HG03565 (cell line): ENCODE data around the gene STARD5.

Experiments
- ATAC-seq: cut with Tn5 transposase; IDR thresholded peaks from one replicate; pipeline ENCODE4 v1.9.1; 2021; ENCODE audit warnings: mild to moderate bottlenecking, moderate library complexity; ENCODE audit not compliant: unreplicated experiment

Gene STARD5

DNA sequence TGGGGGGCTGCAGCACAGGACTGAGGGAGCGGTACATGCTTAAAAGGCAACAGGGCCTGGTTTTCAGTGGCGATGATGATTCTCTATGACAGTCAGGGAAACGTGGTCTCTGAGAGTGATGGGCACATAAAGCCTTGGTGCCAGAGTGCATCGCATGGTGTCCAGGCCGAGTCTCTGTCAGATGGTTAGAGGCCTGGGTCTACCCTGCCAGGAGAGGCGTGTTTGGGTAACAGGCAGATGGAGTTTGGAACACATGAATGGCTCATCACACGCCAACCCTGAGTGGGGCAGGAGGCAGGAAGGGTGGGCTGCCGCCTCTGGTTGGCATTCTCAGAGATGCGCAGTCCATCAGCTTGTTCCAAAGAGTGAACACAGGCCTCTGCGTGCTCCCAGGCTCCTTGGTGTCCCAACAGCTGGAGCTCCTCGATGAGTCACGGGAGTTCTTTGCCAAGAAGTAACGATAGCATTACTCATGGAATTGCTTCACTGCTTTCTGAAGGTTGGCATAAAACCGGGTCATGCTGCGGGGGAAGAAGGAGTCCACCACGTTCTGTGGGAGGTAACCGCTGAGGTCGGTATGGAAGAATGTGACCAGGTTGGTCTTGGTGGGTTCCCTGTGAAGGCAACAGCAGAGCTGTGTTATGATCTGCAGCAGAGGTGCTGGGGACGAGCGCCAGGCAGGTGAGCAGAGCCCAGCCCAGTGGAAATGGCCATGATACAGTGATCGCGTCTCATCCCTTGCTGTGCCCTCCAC is 11.0 kb downstream of the STARD5 start:
- ATAC-seq = no peak

DNA sequence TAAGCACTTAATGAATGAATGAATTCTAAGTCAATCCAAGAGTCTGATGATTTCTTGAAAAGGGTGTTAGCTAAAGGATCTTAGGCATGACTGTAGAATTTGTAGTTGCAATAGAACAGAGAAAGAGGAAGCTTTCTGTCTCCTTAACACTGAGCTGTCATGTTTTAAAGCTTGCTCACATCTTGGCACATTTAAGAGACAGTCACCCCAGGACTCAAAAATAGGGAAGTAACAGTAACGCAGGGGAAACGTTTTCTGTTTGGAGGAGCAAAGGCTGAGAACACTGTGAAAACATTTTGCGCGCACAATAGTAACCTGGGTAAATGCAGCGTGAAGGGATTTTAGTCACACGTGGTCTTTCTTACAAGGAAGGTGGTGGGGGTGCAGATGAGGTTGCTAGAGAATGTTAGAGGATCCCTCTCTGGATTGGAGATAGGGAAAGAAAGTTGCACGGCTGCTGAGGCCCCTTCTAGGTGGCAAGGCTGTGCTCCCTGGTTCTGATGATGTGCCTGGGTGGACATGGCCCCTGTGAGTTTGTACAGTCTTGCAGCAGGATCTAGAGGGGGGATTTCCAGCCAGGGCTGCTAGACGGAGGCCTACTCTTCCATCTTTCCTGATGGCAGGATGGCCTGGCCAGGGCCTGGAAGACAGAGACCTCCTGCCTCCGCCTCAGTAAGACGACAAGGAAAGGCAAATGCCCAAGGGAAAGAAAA is 12.0 kb downstream of the STARD5 start:
- peak; percentile 45 for ATAC-seq

DNA sequence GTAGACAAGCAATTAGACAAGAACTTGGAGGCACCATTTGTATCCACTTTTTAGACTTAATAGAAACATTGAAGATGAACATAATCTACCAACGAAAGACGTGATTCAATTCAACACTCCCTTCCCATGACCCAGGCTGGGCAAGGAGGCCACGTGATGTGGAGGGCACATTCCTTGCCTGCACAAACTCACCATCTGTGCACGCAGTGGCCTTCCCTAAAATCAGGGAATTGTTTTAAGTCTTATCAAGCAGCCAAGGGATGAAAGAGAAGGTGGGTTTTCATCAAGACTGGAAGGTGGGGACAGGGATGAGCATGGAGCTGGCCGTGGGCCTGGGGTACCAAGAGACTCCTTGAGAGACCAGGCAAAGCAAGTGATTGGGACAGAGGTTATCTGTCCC is 13.5 kb downstream of the STARD5 start:
- ATAC-seq = no peak

DNA sequence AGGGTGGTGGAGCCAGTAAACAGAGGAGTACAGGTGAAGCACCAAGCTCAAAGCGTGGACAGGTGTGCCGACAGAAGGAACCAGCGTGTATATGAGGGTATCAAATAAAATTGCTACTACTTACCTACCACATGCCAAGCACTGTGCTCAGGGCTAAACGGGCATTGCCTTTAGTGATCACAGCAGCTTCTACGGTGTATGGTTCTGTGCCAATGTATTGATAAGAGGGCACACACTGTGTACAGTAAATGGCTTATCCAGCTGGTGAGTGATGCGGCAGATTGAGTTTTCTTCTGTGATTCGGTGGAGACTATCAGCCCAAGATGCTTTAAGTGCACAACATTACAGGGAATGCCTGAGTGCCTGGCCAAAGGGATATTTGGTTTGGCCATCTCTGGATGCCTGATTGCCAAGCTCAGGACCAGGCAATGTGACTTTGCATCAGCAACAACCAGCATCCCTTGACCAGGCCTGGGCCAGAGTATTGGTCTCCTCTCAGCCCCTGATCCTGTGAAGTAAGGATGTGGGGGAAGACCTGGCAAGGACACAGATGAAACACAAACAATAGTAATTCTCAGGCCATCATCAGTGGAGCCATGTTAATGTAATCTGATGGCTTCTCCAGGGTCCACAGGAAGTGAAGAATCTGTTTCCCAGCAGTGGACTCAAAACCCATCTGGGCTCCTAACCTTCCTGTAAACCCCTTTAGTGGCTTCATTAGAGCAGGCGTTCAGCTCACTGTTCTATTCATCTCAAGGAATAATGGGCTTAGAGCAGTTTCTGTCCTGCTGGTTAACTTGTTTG is 14.1 kb downstream of the STARD5 start:
- no peak for ATAC-seq

DNA sequence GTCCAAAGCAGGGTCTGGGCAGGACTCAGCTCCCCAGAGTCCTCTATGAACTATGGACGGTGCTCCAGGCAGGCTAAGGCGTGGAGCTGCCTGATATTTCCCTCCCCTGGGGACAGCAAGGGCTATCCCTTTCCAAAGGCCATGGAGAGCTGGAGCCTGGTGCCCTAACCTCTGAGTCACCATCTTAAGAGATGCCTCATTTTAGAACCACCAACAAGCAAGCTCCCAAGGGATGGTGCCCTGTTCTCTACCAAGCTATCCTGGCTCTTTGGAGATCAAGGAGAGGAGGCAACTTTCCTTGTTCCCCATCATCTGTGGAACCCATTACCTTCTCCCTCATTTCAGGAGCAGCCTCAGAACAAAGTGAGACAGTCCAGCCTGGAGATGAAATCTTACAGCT is 15.7 kb downstream of the STARD5 start:
- ATAC-seq = no peak

DNA sequence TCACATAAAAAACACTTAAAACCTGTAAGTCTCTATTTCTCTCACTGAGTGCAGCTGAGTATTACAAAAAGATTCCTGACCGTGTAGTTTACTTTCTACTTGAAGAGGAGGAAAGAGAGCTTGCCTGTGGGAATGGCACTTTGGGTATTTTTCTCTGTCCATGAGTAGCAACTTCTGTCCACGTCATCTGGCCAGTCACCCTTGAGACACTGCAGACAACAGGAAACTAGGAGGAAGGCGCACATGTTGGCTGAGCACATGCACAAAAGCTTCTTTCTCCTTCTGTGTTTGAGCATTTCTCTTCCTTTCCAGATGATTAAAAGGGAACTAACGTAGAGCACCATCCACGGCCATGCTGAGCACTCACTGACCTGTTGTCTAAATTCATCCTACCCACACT is 19.7 kb downstream of the STARD5 start:
- no peak for ATAC-seq

DNA sequence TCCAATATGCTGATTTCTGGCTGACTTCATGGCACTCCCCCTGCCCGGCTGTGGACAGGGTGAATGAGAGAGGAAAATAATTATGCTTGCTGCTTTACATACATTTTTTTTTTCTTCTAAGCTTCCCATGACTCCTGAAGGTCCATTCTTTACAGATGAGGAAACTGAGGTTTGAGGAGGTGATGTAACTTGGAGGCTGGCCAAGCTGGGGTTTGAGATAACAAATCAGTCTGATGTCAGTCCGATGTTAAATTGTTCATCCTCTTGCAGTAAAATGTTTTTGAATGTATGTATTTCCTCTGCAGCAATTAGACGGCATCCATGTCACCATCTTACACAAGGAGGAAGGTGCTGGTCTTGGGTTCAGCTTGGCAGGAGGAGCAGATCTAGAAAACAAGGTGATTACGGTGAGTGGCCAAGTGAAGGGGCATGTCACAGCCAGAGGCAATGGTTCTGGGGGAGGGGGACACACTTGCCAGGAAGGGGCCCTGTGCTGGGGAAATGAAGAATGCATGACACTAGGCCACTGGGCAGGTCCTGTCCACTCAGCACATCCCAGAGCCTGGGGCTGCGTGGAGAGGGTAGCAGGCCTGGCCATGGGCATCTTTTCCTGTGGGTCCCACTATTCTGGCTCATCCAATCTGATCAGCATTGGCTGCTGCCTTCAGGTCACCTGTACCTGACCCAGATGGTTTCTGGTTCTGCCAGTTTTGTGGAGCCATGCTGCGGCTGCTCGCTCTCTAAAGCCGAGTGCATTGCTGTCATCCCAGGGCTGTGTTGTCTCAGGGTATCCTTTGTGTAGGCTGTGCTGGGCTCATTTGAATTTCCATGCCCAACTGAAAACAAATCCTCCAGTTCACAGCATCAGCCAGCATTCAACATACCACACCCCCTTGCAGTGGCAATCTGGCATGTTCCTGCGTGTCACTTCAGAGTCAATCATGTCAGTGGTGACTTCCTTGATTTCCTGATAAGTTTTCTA is 20.4 kb downstream of the STARD5 start:
- ATAC-seq = no peak

DNA sequence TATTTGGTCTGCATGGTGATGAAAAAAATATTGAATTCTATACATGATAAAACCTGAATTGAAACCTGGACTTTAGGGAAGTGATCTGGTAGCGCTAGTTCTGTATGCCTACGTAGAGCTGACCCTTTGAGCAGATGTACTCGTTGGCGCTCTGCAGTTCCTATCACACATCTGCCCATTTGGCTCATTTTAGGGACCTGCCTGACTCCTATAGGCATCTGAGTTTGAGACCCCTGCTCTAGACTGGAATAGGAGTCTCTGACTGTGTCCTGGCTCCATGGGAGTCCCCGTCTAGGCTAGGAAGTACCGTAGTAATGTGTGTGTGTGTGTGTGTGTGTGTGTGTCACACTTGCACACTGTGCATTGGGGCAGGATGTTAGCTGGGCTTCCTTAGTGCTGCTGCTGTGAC is 21.2 kb downstream of the STARD5 start:
- ATAC-seq = no peak

DNA sequence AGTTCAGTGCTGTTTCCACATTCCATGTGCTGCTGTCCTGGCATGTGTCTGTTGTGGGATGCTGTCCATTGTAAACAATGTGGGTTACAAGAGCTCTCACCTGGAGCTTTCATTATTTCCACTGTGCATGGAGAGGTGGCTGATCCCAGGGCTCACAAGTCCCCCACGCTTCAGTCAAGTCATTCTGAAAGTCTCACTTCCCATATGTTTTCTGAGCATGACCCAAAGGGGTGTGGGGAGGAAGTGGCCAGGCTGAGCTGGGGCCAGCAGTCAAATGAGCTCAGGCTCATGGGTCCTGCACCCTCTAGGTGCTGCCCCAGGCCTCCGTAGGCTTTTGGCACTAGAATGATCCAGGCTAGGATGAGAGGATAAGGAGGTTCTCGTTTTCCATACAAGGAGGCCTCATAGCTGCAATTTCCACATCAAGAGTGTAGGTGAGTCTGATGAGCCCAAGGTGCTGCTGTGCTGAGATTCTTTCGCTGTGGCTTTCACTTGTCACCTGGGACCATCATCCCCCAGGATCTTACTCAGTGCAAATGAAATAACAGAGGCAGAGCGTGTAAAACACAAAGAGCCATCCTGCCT is 22.0 kb downstream of the STARD5 start:
- peak; percentile 75 for ATAC-seq

DNA sequence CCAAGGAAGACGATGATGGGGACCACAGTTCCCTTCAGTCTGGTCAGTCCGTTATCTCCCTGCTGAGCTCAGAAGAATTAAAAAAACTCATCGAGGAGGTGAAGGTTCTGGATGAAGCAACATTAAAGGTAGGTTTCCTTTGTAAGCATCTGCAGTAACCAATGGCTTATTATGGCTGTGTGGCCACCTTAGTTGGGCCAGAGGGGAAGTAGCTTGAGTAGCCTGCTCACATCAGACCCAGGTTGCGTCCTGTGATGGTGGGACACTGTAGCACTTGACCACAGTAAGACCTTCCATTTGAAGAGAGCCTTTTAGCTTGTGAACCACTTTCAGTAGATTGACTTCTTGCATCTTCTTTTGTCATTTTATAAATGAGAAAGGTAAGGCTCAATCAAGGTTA is 22.6 kb downstream of the STARD5 start:
- no peak for ATAC-seq

DNA sequence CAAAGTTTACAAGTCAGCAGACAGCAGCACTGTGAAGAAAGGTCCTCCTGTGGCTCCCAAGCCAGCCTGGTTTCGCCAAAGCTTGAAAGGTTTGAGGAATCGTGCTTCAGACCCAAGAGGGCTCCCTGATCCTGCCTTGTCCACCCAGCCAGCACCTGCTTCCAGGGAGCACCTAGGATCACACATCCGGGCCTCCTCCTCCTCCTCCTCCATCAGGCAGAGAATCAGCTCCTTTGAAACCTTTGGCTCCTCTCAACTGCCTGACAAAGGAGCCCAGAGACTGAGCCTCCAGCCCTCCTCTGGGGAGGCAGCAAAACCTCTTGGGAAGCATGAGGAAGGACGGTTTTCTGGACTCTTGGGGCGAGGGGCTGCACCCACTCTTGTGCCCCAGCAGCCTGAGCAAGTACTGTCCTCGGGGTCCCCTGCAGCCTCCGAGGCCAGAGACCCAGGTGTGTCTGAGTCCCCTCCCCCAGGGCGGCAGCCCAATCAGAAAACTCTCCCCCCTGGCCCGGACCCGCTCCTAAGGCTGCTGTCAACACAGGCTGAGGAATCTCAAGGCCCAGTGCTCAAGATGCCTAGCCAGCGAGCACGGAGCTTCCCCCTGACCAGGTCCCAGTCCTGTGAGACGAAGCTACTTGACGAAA is 24.2 kb downstream of the STARD5 start:
- no peak for ATAC-seq

DNA sequence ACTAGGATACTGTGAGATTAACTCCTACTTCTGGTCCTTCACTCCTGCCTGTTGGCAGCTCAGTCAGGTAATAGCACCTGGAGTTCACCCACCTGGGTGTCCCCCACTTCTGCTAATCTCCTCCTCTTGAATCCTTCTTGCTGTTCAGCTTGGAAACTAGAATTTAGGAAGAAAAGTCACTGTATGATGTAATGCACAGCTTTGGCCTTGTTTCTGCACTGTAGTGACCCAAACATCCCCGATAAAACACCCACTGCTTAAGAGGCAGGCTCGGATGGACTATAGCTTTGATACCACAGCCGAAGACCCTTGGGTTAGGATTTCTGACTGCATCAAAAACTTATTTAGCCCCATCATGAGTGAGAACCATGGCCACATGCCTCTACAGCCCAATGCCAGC is 24.8 kb downstream of the STARD5 start:
- no peak for ATAC-seq

DNA sequence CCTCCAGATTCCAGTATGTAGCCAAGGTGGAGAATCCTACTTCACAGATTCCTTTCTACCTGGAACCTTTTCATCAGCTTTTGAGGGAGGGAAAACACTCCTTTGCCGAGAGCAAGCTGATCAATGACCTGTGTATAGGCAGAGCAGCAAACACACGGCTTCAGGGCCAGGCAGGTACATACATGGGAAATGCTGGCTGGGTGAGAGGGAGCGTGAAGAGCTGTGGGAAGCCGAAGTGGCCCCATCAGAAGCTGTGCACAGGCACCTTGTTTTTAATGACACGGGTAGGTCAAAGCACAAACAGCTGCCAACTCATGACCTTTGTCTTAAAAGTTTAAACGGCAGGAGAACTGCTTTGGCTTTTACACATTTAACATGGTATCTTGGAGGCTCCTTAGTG is 25.3 kb downstream of the STARD5 start:
- ATAC-seq = no peak

DNA sequence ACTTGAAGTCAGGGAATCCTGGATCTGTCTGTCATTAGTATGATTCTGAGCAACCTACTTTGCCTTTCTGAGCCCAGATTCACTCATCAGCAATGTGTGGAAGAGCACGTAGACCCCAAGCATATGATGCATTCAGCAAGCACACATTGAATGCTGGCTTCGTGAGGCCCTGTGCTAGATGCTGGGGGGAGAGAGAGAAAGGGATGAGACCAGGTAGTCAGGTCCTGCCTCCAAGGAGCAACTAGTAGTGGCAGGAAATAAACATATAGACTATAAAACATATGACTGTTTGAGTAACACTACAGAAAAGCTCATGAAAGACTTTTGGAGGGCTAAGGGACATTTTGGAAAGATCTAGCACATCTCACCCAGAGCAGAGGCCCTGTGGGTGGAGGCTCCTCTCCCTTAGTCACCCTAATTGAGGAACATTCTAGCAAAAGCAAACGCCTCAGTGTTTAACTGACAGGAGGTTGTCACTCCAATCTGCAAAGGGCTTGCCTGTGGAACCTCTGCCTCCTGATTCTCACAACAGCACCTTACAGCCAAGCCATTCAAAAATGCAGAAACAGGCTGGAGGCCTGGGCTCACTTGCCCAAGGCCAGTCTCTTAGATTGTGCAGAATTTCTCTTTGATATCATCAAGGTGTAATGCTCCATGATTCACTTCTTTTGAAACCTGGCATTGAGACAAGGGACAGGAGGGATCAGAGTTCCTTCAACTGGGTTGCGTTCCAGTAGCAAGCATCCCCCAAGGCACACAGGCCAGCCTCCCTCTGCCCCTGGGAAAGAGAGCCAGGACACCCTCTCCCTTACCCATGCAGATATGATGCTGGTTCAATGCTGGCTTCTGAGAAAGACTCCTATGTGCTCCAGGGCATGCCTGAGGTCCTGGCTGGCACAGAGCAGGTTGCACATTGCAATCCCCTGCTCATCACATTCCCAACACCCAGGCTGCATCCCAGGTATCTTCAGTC is 26.1 kb downstream of the STARD5 start:
- ATAC-seq = no peak

DNA sequence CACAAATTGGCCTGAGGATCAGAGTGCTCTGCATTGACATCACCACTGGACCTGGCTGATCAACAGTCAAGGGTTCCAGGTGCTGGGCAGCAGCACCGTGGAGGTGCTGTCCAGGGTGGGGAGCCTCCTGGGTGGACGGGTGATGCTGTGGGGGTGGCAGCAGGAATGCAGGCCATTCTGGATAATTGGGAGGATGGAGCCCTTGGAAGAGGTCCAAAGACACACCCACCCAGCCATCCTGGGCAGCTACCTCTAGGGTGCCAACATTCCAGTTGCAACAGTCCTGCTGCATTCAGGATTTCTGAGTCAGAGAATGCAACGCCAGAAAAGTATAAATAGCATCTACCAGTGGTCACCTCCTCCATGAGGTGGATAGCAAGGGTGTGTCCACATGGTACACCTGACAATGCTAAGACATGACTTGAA is 26.8 kb downstream of the STARD5 start:
- no peak for ATAC-seq

DNA sequence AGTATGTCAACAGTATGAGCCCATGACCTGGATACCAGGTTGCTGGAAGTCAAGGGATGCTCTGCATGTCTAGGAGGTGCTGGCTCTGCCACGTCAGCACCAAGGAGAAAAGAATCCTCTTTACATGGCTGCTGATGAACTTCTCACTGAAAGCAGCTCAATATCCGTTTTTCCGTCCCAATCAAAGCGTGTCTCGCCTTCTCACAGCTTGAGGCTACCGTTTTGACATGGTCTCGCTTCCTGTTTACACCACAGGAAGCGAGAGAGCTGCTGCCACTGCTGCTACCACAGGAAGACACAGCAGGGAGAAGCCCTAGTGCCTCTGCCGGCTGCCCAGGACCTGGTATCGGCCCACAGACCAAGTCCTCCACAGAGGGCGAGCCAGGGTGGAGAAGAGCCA is 27.3 kb downstream of the STARD5 start:
- ATAC-seq = peak; percentile 33

DNA sequence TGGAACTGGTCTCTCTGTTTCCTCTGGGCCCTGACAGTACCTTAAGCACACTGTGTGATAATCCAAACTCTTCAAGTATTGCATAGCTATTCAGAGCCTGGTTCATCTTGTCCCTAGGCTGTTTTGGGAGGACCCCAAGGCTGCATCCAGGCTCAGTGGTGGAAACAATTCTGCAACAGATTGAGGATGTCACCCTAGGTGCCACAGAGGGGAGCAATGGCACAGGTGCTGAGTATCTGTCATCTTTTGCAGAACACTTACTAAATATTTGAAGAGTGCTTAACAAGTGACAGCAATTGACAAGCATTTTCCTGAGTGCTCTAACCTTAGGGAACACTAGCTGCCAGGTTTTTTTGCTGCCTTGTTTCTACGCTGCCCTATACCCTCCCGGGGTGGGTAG is 27.8 kb downstream of the STARD5 start:
- ATAC-seq = no peak

DNA sequence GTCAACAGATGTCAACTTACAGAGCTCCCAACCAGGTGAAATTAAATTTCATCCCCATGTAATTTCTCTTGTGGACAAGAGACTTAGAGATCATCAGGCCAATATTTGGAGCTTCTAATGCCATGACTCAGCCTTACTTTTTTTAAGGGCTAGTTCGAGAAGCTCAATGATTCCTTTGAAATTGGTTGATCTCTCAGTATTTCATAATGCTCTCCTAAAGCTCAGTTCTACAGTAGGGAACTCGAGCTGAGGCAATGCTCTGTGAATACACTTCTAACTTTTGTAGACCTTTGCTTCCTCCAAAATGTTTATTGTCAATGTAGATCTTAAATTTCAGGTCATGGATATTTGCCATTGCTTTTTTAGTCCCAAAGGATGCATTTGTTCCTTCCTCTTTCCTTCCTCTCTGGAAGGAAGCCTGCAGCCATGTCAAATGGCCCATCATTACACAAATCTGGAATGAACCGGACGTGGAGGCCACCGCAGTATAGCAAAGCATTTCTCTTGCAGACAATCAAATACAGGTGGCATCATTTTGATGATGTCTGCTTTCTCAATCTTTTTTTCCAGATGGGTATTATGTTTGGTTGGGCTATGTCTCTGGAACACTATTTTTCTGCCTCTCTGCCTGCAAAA is 28.3 kb downstream of the STARD5 start:
- no peak for ATAC-seq
